Gastroesophageal sphincter (tissue), 3 donors: Measurements from ENCODE around the gene RAB44.

ENCODE experiments used
- EP300 ChIP-seq: sonication (generic); formaldehyde crosslinking; IDR thresholded peaks from one replicate; pipeline ENCODE4 v1.6.1; 2017; ENCODE audit warnings: antibody characterized with exemption, mild to moderate bottlenecking
- POLR2A ChIP-seq, 2 donors: fragments of 450-650 bp; IDR thresholded peaks; one replicate each; pipeline ENCODE4 v1.6.1; 2017; ENCODE audit warnings: antibody characterized with exemption in 2 of 2, mild to moderate bottlenecking in 2 of 2, moderate library complexity in 1 of 2
- TF ChIP-seq, protein P1 (sequence below), 4 experiments: fragments of 200-600 bp in 2 of 4; fragments of 450-650 bp in 2 of 4; sonication (generic) in 1 of 4; IDR thresholded peaks; one replicate each; pipeline ENCODE4 v1.5.1; 2017 to 2019; ENCODE audit warnings: antibody characterized with exemption in 4 of 4, mild to moderate bottlenecking in 2 of 4, moderate library complexity in 2 of 4

DNA sequence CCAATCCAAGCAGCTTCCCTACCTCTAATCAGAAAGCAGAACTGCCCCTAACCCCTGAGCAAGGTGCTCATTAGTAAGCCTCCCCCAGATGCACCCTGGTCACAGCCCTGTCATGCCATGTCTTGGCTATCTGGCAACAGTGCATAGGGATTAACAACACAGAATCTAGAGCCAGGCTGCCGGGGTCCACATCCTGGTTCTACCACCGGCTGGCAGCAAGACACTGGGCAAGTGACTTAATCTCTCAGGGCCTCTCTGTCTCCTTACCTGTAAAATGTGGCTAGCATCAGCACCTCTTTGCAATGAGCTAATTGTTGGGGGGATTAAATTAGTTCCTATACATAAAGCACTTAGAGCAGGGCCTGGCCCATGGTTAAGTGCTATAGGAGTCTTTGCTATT, 73.5 kb downstream of the RAB44 start:
- TF ChIP-seq EP300 (no peak), POLR2A (IDR thresholded peaks at IDR 0.05) (no peak)
- TF ChIP-seq, protein P1, sequence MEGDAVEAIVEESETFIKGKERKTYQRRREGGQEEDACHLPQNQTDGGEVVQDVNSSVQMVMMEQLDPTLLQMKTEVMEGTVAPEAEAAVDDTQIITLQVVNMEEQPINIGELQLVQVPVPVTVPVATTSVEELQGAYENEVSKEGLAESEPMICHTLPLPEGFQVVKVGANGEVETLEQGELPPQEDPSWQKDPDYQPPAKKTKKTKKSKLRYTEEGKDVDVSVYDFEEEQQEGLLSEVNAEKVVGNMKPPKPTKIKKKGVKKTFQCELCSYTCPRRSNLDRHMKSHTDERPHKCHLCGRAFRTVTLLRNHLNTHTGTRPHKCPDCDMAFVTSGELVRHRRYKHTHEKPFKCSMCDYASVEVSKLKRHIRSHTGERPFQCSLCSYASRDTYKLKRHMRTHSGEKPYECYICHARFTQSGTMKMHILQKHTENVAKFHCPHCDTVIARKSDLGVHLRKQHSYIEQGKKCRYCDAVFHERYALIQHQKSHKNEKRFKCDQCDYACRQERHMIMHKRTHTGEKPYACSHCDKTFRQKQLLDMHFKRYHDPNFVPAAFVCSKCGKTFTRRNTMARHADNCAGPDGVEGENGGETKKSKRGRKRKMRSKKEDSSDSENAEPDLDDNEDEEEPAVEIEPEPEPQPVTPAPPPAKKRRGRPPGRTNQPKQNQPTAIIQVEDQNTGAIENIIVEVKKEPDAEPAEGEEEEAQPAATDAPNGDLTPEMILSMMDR (IDR thresholded peaks at IDR 0.05) = no peak
